Caco-2 (cell line): ENCODE measurements around the gene NRP1. TPM values are rescaled to one million over a fixed set of nuclear protein-coding genes. Genes with fewer than 3 reads are reported as not detected.

Source experiments
- BruUV-seq: library from RNA; stranded (reverse); fragments of 400-500 nt; replicated peaks from 2 replicates; lab custom pipeline; 2021; lab: Mats Ljungman, UMichigan
- CTCF ChIA-PET: fragments of 300-600 bp; sonication (Branson Sonifier 250); formaldehyde crosslinking; loops from one replicate; lab custom pipeline; 2022; ENCODE audit warnings: antibody characterized with exemption; lab: Charles Lee
- POLR2A ChIA-PET: fragments of 300-600 bp; sonication (Branson Sonifier 250); formaldehyde crosslinking; loops from one replicate; lab custom pipeline; 2022; ENCODE audit warnings: antibody characterized with exemption; lab: Charles Lee
- DNase-seq, 2 experiments: peaks; one replicate each; pipeline versions ENCODE4 v3.0.0 to v3.0.0-alpha.2; 2020 to 2022
- H3K27me3 ChIP-seq: replicated peaks from 2 replicates; pipeline ENCODE4 v1.6.0; 2011; ENCODE audit warnings: low read length; ENCODE audit not compliant: control insufficient read depth, insufficient read depth
- H3K36me3 ChIP-seq: 2 replicates; pipeline ENCODE4 v1.5.1; 2011; ENCODE audit warnings: low read length; ENCODE audit not compliant: control insufficient read depth, insufficient read depth
- H3K4me1 ChIP-seq: fragments of 250-450 bp; sonication (Bioruptor Pico); 2 replicates; pipeline ENCODE4 v1.5.1; 2020; ENCODE audit warnings: mild to moderate bottlenecking
- H3K4me3 ChIP-seq: 2 replicates; pipeline ENCODE4 v1.5.1; 2011; ENCODE audit warnings: low read depth, mild to moderate bottlenecking, control low read depth, low read length
- H3K9me3 ChIP-seq: fragments of 250-450 bp; sonication (Bioruptor Pico); 2 replicates; pipeline ENCODE4 v1.5.1; 2020; ENCODE audit warnings: mild to moderate bottlenecking, moderate library complexity
- H3K27ac Mint-ChIP-seq: one replicate; pipeline ENCODE4 v1.8.0; 2022; ENCODE audit warnings: mixed read lengths; ENCODE audit not compliant: unreplicated experiment
- H3K27me3 Mint-ChIP-seq: one replicate; pipeline ENCODE4 v1.8.0; 2022; ENCODE audit warnings: mixed read lengths; ENCODE audit not compliant: insufficient read depth, unreplicated experiment
- H3K36me3 Mint-ChIP-seq: one replicate; pipeline ENCODE4 v1.8.0; 2022; ENCODE audit warnings: mild to moderate bottlenecking, mixed read lengths; ENCODE audit not compliant: insufficient read depth, unreplicated experiment
- H3K4me1 Mint-ChIP-seq: one replicate; pipeline ENCODE4 v1.8.0; 2022; ENCODE audit warnings: low read depth, mixed read lengths; ENCODE audit not compliant: unreplicated experiment
- H3K4me3 Mint-ChIP-seq: one replicate; pipeline ENCODE4 v1.8.0; 2022; ENCODE audit warnings: mild to moderate bottlenecking, moderate library complexity, mixed read lengths; ENCODE audit not compliant: unreplicated experiment
- H3K9me3 Mint-ChIP-seq: one replicate; pipeline ENCODE4 v1.8.0; 2022; ENCODE audit warnings: mixed read lengths; ENCODE audit not compliant: unreplicated experiment
- intact Hi-C: fragments of 100-400 bp; cut with micrococcal nuclease; formaldehyde crosslinking; loops from one replicate; pipeline ENCODE4 v1.10.0; 2022; ENCODE audit not compliant: unreplicated experiment
- total RNA-seq: library from RNA; stranded (reverse); gene quantifications from 2 replicates; pipeline ENCODE4 v1.2.3, GENCODE V29; 2022
- TF ChIP-seq, protein P1 (sequence below), 2 experiments: fragments of 200-600 bp in 1 of 2; IDR thresholded peaks; 1 replicate in 1 of 2; 2 replicates in 1 of 2; pipeline versions ENCODE4 v1.5.1 to v1.8.0; 2011 to 2022; ENCODE audit warnings: antibody characterized with exemption in 1 of 2, control low read depth in 1 of 2, inconsistent platforms in 1 of 2, low read depth in 1 of 2, low read length in 1 of 2, mild to moderate bottlenecking in 1 of 2, moderate library complexity in 1 of 2; ENCODE audit not compliant: insufficient read depth in 1 of 2, severe bottlenecking in 1 of 2, unreplicated experiment in 1 of 2

Gene NRP1
- total RNA-seq, 1 experiment from 2014 or later = 123 TPM

DNA sequence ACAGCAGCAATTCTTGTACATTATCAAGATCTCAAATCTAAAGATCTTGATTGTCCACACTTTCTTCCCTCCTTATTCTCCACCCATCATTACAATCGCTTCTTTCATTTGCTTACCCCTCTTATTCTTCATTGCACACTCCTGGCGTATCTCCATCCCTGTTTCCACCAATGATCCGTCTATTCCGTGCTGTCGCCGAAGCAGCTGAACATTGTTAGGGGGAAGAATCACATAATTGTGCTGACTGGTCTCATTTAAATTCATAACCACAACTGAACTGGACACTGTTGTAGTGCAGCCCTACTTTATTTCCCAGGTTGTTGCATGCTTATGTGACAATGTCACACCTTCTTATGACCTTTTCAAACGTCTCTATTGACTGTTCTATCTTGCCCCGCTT lies 18.9 kb upstream of the NRP1 start:
- Histone ChIP-seq H3K9me3 (peaks cover 4% of the 10 kb centered on the region; the same call in 1 of the 2 replicates), H3K4me1 (peaks cover 7% of the 10 kb centered on the region), H3K36me3 (no peaks in the 10 kb centered on the region), H3K27me3 (no peaks in the 10 kb centered on the region), H3K4me3 (no peak overlapping the region)
- ChIA-PET POLR2A (no interaction called here), CTCF (no interaction called here)
- Mint-ChIP-seq H3K4me1 (no peaks in the 10 kb centered on the region), H3K27ac (no peak overlapping the region), H3K4me3 (no peak overlapping the region), H3K36me3 (no peaks in the 10 kb centered on the region), H3K9me3 (no peaks in the 10 kb centered on the region), H3K27me3 (no peaks in the 10 kb centered on the region)
- BruUV-seq = no TSS peak
- TF ChIP-seq, protein P1, sequence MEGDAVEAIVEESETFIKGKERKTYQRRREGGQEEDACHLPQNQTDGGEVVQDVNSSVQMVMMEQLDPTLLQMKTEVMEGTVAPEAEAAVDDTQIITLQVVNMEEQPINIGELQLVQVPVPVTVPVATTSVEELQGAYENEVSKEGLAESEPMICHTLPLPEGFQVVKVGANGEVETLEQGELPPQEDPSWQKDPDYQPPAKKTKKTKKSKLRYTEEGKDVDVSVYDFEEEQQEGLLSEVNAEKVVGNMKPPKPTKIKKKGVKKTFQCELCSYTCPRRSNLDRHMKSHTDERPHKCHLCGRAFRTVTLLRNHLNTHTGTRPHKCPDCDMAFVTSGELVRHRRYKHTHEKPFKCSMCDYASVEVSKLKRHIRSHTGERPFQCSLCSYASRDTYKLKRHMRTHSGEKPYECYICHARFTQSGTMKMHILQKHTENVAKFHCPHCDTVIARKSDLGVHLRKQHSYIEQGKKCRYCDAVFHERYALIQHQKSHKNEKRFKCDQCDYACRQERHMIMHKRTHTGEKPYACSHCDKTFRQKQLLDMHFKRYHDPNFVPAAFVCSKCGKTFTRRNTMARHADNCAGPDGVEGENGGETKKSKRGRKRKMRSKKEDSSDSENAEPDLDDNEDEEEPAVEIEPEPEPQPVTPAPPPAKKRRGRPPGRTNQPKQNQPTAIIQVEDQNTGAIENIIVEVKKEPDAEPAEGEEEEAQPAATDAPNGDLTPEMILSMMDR (IDR thresholded peaks at IDR 0.05; ENCODE audit: insufficient read depth in 1 of 2, low read depth in 1 of 2, low read length in 1 of 2, severe bottlenecking in 1 of 2, unreplicated experiment in 1 of 2) = no peak
- DNase-seq = no peak
- intact Hi-C loops = no loop called here

DNA sequence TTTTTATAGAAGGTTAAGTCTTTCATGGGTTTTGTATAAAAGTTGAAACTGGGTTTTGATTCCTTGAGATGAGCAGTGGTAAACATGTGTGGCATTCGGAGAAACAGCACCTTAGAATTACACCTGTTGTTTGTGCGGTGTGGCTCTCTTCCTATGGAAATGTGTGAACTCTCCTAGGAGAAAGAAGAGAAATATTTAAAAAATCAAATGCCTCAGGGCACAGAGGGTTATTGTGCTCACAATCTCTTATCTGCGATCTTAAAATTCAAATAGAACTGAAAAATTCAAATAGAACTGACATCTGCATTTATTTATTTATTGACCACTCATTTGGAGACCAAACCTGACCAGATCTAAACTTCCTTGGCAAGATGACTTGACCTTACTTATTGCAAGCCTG lies 18.1 kb upstream of the NRP1 start:
- Mint-ChIP-seq H3K4me1 (no peaks in the 10 kb centered on the region), H3K36me3 (no peaks in the 10 kb centered on the region), H3K27ac (no peak overlapping the region), H3K4me3 (no peak overlapping the region), H3K27me3 (no peaks in the 10 kb centered on the region), H3K9me3 (no peaks in the 10 kb centered on the region)
- Histone ChIP-seq H3K36me3 (no peaks in the 10 kb centered on the region), H3K27me3 (no peaks in the 10 kb centered on the region), H3K4me3 (no peak overlapping the region), H3K4me1 (peaks cover 14% of the 10 kb centered on the region), H3K9me3 (peaks cover 10% of the 10 kb centered on the region; the same call in 1 of the 2 replicates)
- no TSS peak for BruUV-seq
- intact Hi-C loops = no loop called here
- ChIA-PET CTCF (no interaction called here), POLR2A (no interaction called here)
- no peak for DNase-seq
- TF ChIP-seq, protein P1 (IDR thresholded peaks at IDR 0.05; ENCODE audit: insufficient read depth in 1 of 2, low read depth in 1 of 2, low read length in 1 of 2, severe bottlenecking in 1 of 2, unreplicated experiment in 1 of 2) = no peak

DNA sequence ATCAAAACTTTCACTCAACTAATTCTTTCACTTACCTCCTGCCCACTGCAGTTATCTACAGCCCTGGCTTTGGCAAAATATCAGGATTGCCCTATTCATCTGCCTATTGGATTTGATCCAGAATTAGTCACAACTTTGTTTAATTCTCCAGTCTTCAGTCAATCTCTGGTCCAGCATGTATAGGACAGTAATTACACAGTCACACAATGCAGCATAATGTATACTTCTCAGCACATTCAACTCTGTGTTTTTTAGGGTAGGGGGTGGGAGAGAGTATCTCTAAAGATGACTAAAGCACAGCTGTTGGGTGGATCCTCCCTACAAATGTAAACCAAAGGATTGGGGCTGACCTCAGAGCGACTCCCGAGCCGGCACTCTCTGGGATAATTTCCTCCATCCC lies 17.7 kb upstream of the NRP1 start:
- Mint-ChIP-seq H3K27ac (no peak overlapping the region), H3K4me1 (no peaks in the 10 kb centered on the region), H3K27me3 (no peaks in the 10 kb centered on the region), H3K4me3 (no peak overlapping the region), H3K36me3 (no peaks in the 10 kb centered on the region), H3K9me3 (no peaks in the 10 kb centered on the region)
- H3K36me3 ChIP-seq = no peaks in the 10 kb centered on the region
- intact Hi-C loops = no loop called here
- TF ChIP-seq, protein P1 (IDR thresholded peaks at IDR 0.05; ENCODE audit: insufficient read depth in 1 of 2, low read depth in 1 of 2, low read length in 1 of 2, severe bottlenecking in 1 of 2, unreplicated experiment in 1 of 2) = no peak
- H3K4me3 ChIP-seq = no peak overlapping the region
- H3K4me1 ChIP-seq = peaks cover 15% of the 10 kb centered on the region
- H3K27me3 ChIP-seq = no peaks in the 10 kb centered on the region
- H3K9me3 ChIP-seq = peaks cover 11% of the 10 kb centered on the region; the same call in 1 of the 2 replicates
- BruUV-seq = no TSS peak
- ChIA-PET CTCF (no interaction called here), POLR2A (no interaction called here)
- no peak for DNase-seq
